H9 (cell line): Measurements from ENCODE around the gene RALGPS2. TPM values are rescaled to one million over a fixed set of nuclear protein-coding genes. Genes with fewer than 3 reads are reported as not detected.

Source experiments
- DNase-seq: peaks from one replicate; pipeline ENCODE4 v3.0.0-alpha.2; 2017
- H2AFZ ChIP-seq: one replicate; pipeline ENCODE4 v1.6.1; 2013; ENCODE audit warnings: mild to moderate bottlenecking, low read length, control low read depth, moderate library complexity
- H2AK5ac ChIP-seq: 2 replicates; pipeline ENCODE4 v1.6.1; 2013; ENCODE audit warnings: low read length, control low read depth, mixed read lengths; ENCODE audit not compliant: insufficient read length
- H2BK120ac ChIP-seq: one replicate; pipeline ENCODE4 v1.6.1; 2013; ENCODE audit warnings: low read depth, mild to moderate bottlenecking, low read length, control low read depth, inconsistent platforms; ENCODE audit not compliant: poor library complexity, severe bottlenecking
- H2BK12ac ChIP-seq: 2 replicates; pipeline ENCODE4 v1.6.1; 2013; ENCODE audit warnings: low read length, control low read depth, mixed read lengths, low read depth; ENCODE audit not compliant: insufficient read length
- H2BK15ac ChIP-seq: 2 replicates; pipeline ENCODE4 v1.6.1; 2013; ENCODE audit warnings: low read depth, low read length, control low read depth
- H2BK20ac ChIP-seq: one replicate; pipeline ENCODE4 v1.6.1; 2013; ENCODE audit warnings: low read depth, mild to moderate bottlenecking, low read length, control low read depth, inconsistent platforms; ENCODE audit not compliant: poor library complexity, severe bottlenecking
- H2BK5ac ChIP-seq: 2 replicates; pipeline ENCODE4 v1.6.1; 2013; ENCODE audit warnings: low read length, control low read depth, mixed read lengths; ENCODE audit not compliant: insufficient read length
- H3K14ac ChIP-seq: 2 replicates; pipeline ENCODE4 v1.6.1; 2013; ENCODE audit warnings: low read length, control low read depth; ENCODE audit not compliant: insufficient read depth
- H3K18ac ChIP-seq: 2 replicates; pipeline ENCODE4 v1.6.1; 2013; ENCODE audit warnings: low read depth, mild to moderate bottlenecking, mixed read lengths, low read length, control low read depth; ENCODE audit not compliant: insufficient read length
- H3K23ac ChIP-seq: 2 replicates; pipeline ENCODE4 v1.6.1; 2013; ENCODE audit warnings: low read length, control low read depth, mixed read lengths, low read depth; ENCODE audit not compliant: insufficient read length
- H3K23me2 ChIP-seq: 2 replicates; pipeline ENCODE4 v1.6.1; 2013; ENCODE audit warnings: low read depth, mild to moderate bottlenecking, mixed read lengths, low read length, control low read depth; ENCODE audit not compliant: insufficient read length, poor library complexity, severe bottlenecking
- H3K27ac ChIP-seq: 2 replicates; pipeline ENCODE4 v1.5.1; 2013; ENCODE audit warnings: low read length, control low read depth, mixed read lengths, low read depth; ENCODE audit not compliant: insufficient read length
- H3K27me3 ChIP-seq: 2 replicates; pipeline ENCODE4 v1.6.1; 2013; ENCODE audit warnings: low read length, control low read depth, inconsistent platforms; ENCODE audit not compliant: insufficient read depth
- H3K4ac ChIP-seq: 2 replicates; pipeline ENCODE4 v1.6.1; 2013; ENCODE audit warnings: low read depth, mild to moderate bottlenecking, control low read depth, inconsistent platforms, low read length, moderate library complexity
- H3K4me1 ChIP-seq: 2 replicates; pipeline ENCODE4 v1.6.1; 2013; ENCODE audit warnings: low read length, control low read depth, inconsistent platforms; ENCODE audit not compliant: insufficient read depth
- H3K4me2 ChIP-seq: 2 replicates; pipeline ENCODE4 v1.6.1; 2013; ENCODE audit warnings: low read length, control low read depth, mixed read lengths; ENCODE audit not compliant: insufficient read length, insufficient read depth
- H3K56ac ChIP-seq: 2 replicates; pipeline ENCODE4 v1.6.1; 2013; ENCODE audit warnings: low read depth, mild to moderate bottlenecking, mixed read lengths, low read length, control low read depth; ENCODE audit not compliant: insufficient read length
- H3K79me1 ChIP-seq: 2 replicates; pipeline ENCODE4 v1.6.1; 2013; ENCODE audit warnings: low read depth, mild to moderate bottlenecking, moderate library complexity, low read length, control low read depth, inconsistent platforms; ENCODE audit not compliant: insufficient read depth, poor library complexity, severe bottlenecking
- H3K79me2 ChIP-seq: 2 replicates; pipeline ENCODE4 v1.6.1; 2013; ENCODE audit warnings: low read length, control low read depth, inconsistent platforms; ENCODE audit not compliant: insufficient read depth
- H3K9ac ChIP-seq: 2 replicates; pipeline ENCODE4 v1.6.1; 2013; ENCODE audit warnings: low read length, control low read depth, mixed read lengths; ENCODE audit not compliant: insufficient read length; ENCODE audit errors: extremely low read depth
- H3K9me3 ChIP-seq: one replicate; pipeline ENCODE4 v1.6.1; 2013; ENCODE audit warnings: low read depth, low read length, inconsistent platforms; ENCODE audit not compliant: control insufficient read depth
- H3T11ph ChIP-seq: one replicate; pipeline ENCODE4 v1.6.1; 2013; ENCODE audit warnings: mild to moderate bottlenecking, low read length, control low read depth, inconsistent platforms
- H4K20me1 ChIP-seq: one replicate; pipeline ENCODE4 v1.6.1; 2013; ENCODE audit not compliant: control insufficient read depth, insufficient read length, insufficient read depth
- H4K5ac ChIP-seq: 2 replicates; pipeline ENCODE4 v1.6.1; 2013; ENCODE audit warnings: low read depth, mild to moderate bottlenecking, mixed read lengths, low read length, control low read depth; ENCODE audit not compliant: insufficient read length
- H4K8ac ChIP-seq: replicated peaks from 2 replicates; pipeline ENCODE4 v1.6.1; 2013; ENCODE audit warnings: low read length, control low read depth, mixed read lengths, low read depth; ENCODE audit not compliant: insufficient read length
- H4K91ac ChIP-seq: 2 replicates; pipeline ENCODE4 v1.6.1; 2013; ENCODE audit warnings: low read depth, mild to moderate bottlenecking, moderate library complexity, mixed read lengths, low read length, control low read depth; ENCODE audit not compliant: insufficient read length
- H3K27ac Mint-ChIP-seq, 3 experiments: 2 replicates in 2 of 3; 3 replicates in 1 of 3; pipeline ENCODE4 v1.8.0; 2020 to 2021; ENCODE audit warnings: mixed read lengths in 3 of 3, mild to moderate bottlenecking in 1 of 3, moderate library complexity in 1 of 3
- H3K27me3 Mint-ChIP-seq: 2 replicates; pipeline ENCODE4 v1.8.0; 2021; ENCODE audit warnings: low read depth, mild to moderate bottlenecking, moderate library complexity, mixed read lengths
- H3K36me3 Mint-ChIP-seq, 3 experiments: 2 replicates in 2 of 3; 3 replicates in 1 of 3; pipeline ENCODE4 v1.8.0; 2020 to 2021; ENCODE audit warnings: low read depth in 3 of 3, mixed read lengths in 3 of 3; ENCODE audit not compliant: insufficient read depth in 1 of 3
- H3K4me1 Mint-ChIP-seq, 2 experiments: 2 replicates each; pipeline ENCODE4 v1.8.0; 2020; ENCODE audit warnings: mixed read lengths in 2 of 2
- H3K4me3 Mint-ChIP-seq, 2 experiments: 2 replicates in 1 of 2; 3 replicates in 1 of 2; pipeline ENCODE4 v1.8.0; 2020 to 2021; ENCODE audit warnings: mild to moderate bottlenecking in 2 of 2, mixed read lengths in 2 of 2, moderate library complexity in 1 of 2
- H3K9me3 Mint-ChIP-seq, 2 experiments: 2 replicates in 1 of 2; 3 replicates in 1 of 2; pipeline ENCODE4 v1.8.0; 2020; ENCODE audit warnings: mild to moderate bottlenecking in 2 of 2, mixed read lengths in 2 of 2, moderate library complexity in 1 of 2
- CTCF ChIP-seq: fragments of 200-600 bp; sonication (generic); conservative IDR thresholded peaks from 3 replicates; pipeline ENCODE4 v1.8.0; 2021; ENCODE audit warnings: antibody characterized with exemption, mild to moderate bottlenecking
- WGBS: extraction: QIAGEN DNeasy Blood & Tissue Kit; methylation state at CpG from one replicate; pipeline ENCODE4 v1.1.7; 2013; ENCODE audit warnings: missing lambda C conversion rate, low lambda C conversion rate, mixed read lengths; ENCODE audit not compliant: insufficient read length; ENCODE audit errors: extremely low coverage; 5-methylcytosine and 5-hydroxymethylcytosine counted together
- total RNA-seq: library from RNA; stranded (reverse); gene quantifications from 2 replicates; pipeline ENCODE4 v1.2.1, GENCODE V29; 2021

The RALGPS2 gene
- total RNA-seq, 1 experiment from 2014 or later, result 32.6 TPM

- Mint-ChIP-seq H3K4me1 (peaks cover 18 to 20% of the 10 kb centered on the region in 2 experiments), H3K27ac (no peak overlapping the region), H3K27me3 (peaks cover 2% of the 10 kb centered on the region; the same call in 1 of the 2 replicates), H3K4me3 (no peak overlapping the region), H3K9me3 (no peaks in the 10 kb centered on the region; a peak in 1 of 5 replicates), H3K36me3 (no peaks in the 10 kb centered on the region)
- H3K27me3 ChIP-seq, result no peaks in the 10 kb centered on the region
- no peak for TF ChIP-seq CTCF
- no peak overlapping the region for H3K56ac ChIP-seq
- H3K4me2 ChIP-seq, result no peak overlapping the region
- H2BK20ac ChIP-seq, result no peak overlapping the region
- H2AFZ ChIP-seq, result no peak overlapping the region
- no peak overlapping the region for H3K27ac ChIP-seq
- WGBS, result no CpG with 5 or more reads among the region's 4 CpGs
- H4K20me1 ChIP-seq, result no peaks in the 10 kb centered on the region
- no peak overlapping the region for H3T11ph ChIP-seq
- no peak overlapping the region for H3K14ac ChIP-seq
- H3K23me2 ChIP-seq, result no peaks in the 10 kb centered on the region
- no peaks in the 10 kb centered on the region; the same call in 1 of the 2 replicates for H3K4me1 ChIP-seq
- no peak overlapping the region for H4K8ac ChIP-seq
- H4K5ac ChIP-seq, result no peak overlapping the region
- DNase-seq, result no peak
- H2AK5ac ChIP-seq, result no peak overlapping the region
- no peak overlapping the region for H2BK5ac ChIP-seq
- no peak overlapping the region for H3K23ac ChIP-seq
- H3K9me3 ChIP-seq, result no peaks in the 10 kb centered on the region
- no peak overlapping the region for H2BK120ac ChIP-seq
- no peaks in the 10 kb centered on the region for H3K79me2 ChIP-seq
- no peaks in the 10 kb centered on the region for H3K79me1 ChIP-seq
- no peak overlapping the region for H3K9ac ChIP-seq
- H2BK15ac ChIP-seq, result no peak overlapping the region
- no peak overlapping the region for H3K4ac ChIP-seq
- H3K18ac ChIP-seq, result no peak overlapping the region
- H4K91ac ChIP-seq, result no peak overlapping the region
- no peak overlapping the region for H2BK12ac ChIP-seq
Measured at GRCh38 chr1:178946855-178947676, 222.0 kb downstream of the RALGPS2 start.
